Liver (tissue), 9 donors: ENCODE results near the gene PALD1. TPM values are rescaled to one million over a fixed set of nuclear protein-coding genes. Genes with fewer than 3 reads are reported as not detected.

ENCODE experiments used
- DNase-seq: peaks from one replicate; pipeline ENCODE4 v3.0.0-alpha.2; 2017; ENCODE audit warnings: low spot score
- H3K27ac ChIP-seq, 2 donors: one replicate each; pipeline ENCODE4 v1.7.0; 2013; ENCODE audit warnings: inconsistent platforms in 2 of 2, low read length in 2 of 2, control low read depth in 1 of 2, low read depth in 1 of 2, mild to moderate bottlenecking in 1 of 2
- H3K27me3 ChIP-seq, 4 donors: one replicate each; pipeline versions ENCODE4 v1.6.1 to v1.7.0; 2013; ENCODE audit warnings: low read length in 3 of 4, inconsistent platforms in 1 of 4, mild to moderate bottlenecking in 1 of 4, moderate library complexity in 1 of 4; ENCODE audit not compliant: control insufficient read depth in 4 of 4, insufficient read depth in 4 of 4
- H3K36me3 ChIP-seq, 4 donors: one replicate each; pipeline versions ENCODE4 v1.6.1 to v1.7.0; 2013; ENCODE audit warnings: low read length in 3 of 4, mild to moderate bottlenecking in 3 of 4, low read depth in 1 of 4, moderate library complexity in 1 of 4; ENCODE audit not compliant: control insufficient read depth in 4 of 4, insufficient read depth in 3 of 4
- H3K4me1 ChIP-seq, 4 donors: one replicate each; pipeline versions ENCODE4 v1.6.1 to v1.7.0; 2013; ENCODE audit warnings: low read length in 3 of 4, mild to moderate bottlenecking in 3 of 4, moderate library complexity in 1 of 4; ENCODE audit not compliant: control insufficient read depth in 4 of 4, insufficient read depth in 4 of 4
- H3K4me3 ChIP-seq, 3 donors: one replicate each; pipeline versions ENCODE4 v1.6.1 to v1.7.0; 2013; ENCODE audit warnings: low read length in 3 of 3, control low read depth in 1 of 3, low read depth in 1 of 3, mild to moderate bottlenecking in 1 of 3
- H3K9ac ChIP-seq, 2 donors: one replicate each; pipeline ENCODE4 v1.7.0; 2013; ENCODE audit warnings: low read length in 2 of 2, mild to moderate bottlenecking in 2 of 2, moderate library complexity in 2 of 2, control low read depth in 1 of 2, low read depth in 1 of 2
- H3K9me3 ChIP-seq, 4 donors: one replicate each; pipeline versions ENCODE4 v1.6.1 to v1.7.0; 2013; ENCODE audit warnings: low read length in 3 of 4; ENCODE audit not compliant: control insufficient read depth in 4 of 4
- EGR1 ChIP-seq, 2 donors: IDR thresholded peaks; 2 replicates each; pipeline ENCODE4 v1.6.1; 2016 to 2018; ENCODE audit warnings: antibody characterized with exemption in 2 of 2, low read depth in 2 of 2
- FOXA1 ChIP-seq: IDR thresholded peaks from 2 replicates; pipeline ENCODE4 v1.6.1; 2016; ENCODE audit warnings: antibody characterized with exemption
- GABPA ChIP-seq, 2 donors: IDR thresholded peaks in 1 of 2; conservative IDR thresholded peaks in 1 of 2; 2 replicates each; pipeline ENCODE4 v1.6.1; 2016; ENCODE audit warnings: antibody characterized with exemption in 2 of 2, mild to moderate bottlenecking in 1 of 2, moderate library complexity in 1 of 2
- HNF4A ChIP-seq, 2 donors: conservative IDR thresholded peaks; 2 replicates each; pipeline ENCODE4 v1.6.1; 2016; ENCODE audit warnings: antibody characterized with exemption in 2 of 2, mild to moderate bottlenecking in 2 of 2
- HNF4G ChIP-seq: IDR thresholded peaks from 2 replicates; pipeline ENCODE4 v1.6.1; 2016; ENCODE audit warnings: antibody characterized with exemption
- JUND ChIP-seq, 2 donors: IDR thresholded peaks; 2 replicates each; pipeline ENCODE4 v1.6.1; 2016; ENCODE audit warnings: antibody characterized with exemption in 2 of 2
- NR2F2 ChIP-seq: IDR thresholded peaks from 2 replicates; pipeline ENCODE4 v1.6.1; 2016; ENCODE audit warnings: antibody characterized with exemption
- RAD21 ChIP-seq, 2 donors: IDR thresholded peaks; 2 replicates each; pipeline ENCODE4 v1.6.1; 2016; ENCODE audit warnings: antibody characterized with exemption in 2 of 2, mild to moderate bottlenecking in 2 of 2
- RXRA ChIP-seq, 2 donors: IDR thresholded peaks; 2 replicates each; pipeline ENCODE4 v1.6.1; 2017 to 2018; ENCODE audit warnings: antibody characterized with exemption in 2 of 2, mild to moderate bottlenecking in 1 of 2
- SP1 ChIP-seq: IDR thresholded peaks from 2 replicates; pipeline ENCODE4 v1.6.1; 2018; ENCODE audit warnings: antibody characterized with exemption, mild to moderate bottlenecking
- TAF1 ChIP-seq: conservative IDR thresholded peaks from 2 replicates; pipeline ENCODE4 v1.6.1; 2016; ENCODE audit warnings: antibody characterized with exemption, mild to moderate bottlenecking
- YY1 ChIP-seq: IDR thresholded peaks from 2 replicates; pipeline ENCODE4 v1.6.1; 2016; ENCODE audit warnings: antibody characterized with exemption, mild to moderate bottlenecking
- WGBS: extraction: QIAGEN DNeasy Blood & Tissue Kit; methylation state at CpG from one replicate; pipeline ENCODE4 v1.1.7; 2013; 5-methylcytosine and 5-hydroxymethylcytosine counted together
- polyA plus RNA-seq, 2 donors: library from polyadenylated mRNA; stranded (reverse) in 1 of 2; unstranded in 1 of 2; fragments of 200-250 nt in 1 of 2; fragments of >200 nt in 1 of 2; fragmentation: Nextera tagmentation in 1 of 2; extraction: Ambion mirVana in 1 of 2; gene quantifications; one replicate each; pipeline versions ENCODE4 v1.2.1 to v1.2.3, GENCODE V29; 2013 to 2015
- total RNA-seq, 2 donors: library from RNA; depleted of rRNA; stranded (reverse); fragments of >200 nt; gene quantifications; one replicate each; pipeline ENCODE4 v1.2.3, GENCODE V29; 2014
- TF ChIP-seq, protein P1 (sequence below): IDR thresholded peaks from 2 replicates; pipeline ENCODE4 v1.6.1; 2016; ENCODE audit warnings: antibody characterized with exemption, mild to moderate bottlenecking
- TF ChIP-seq, protein P2 (sequence below): IDR thresholded peaks from 2 replicates; pipeline ENCODE4 v1.6.1; 2016; ENCODE audit warnings: antibody characterized with exemption
- TF ChIP-seq, protein P3 (sequence below): IDR thresholded peaks from 2 replicates; pipeline ENCODE4 v1.6.1; 2016; ENCODE audit warnings: antibody characterized with exemption
- TF ChIP-seq, protein P4 (sequence below): fragments of 150-350 bp; IDR thresholded peaks from 2 replicates; pipeline ENCODE4 v1.5.1; 2017; ENCODE audit warnings: improper control_type of control experiment, low read depth, low read length; ENCODE audit not compliant: missing input control
- TF ChIP-seq, protein P5 (sequence below): IDR thresholded peaks from 2 replicates; pipeline ENCODE4 v1.6.1; 2016; ENCODE audit warnings: antibody characterized with exemption
- donor health status: healthy.
- donor health status: healthy.
- donor health status: healthy.
- donor health status: healthy.
- donor health status: healthy.

PALD1 gene
- total and polyA plus RNA-seq, 4 donors: 0.72 to 4.2 (median 1.4) TPM

DNA sequence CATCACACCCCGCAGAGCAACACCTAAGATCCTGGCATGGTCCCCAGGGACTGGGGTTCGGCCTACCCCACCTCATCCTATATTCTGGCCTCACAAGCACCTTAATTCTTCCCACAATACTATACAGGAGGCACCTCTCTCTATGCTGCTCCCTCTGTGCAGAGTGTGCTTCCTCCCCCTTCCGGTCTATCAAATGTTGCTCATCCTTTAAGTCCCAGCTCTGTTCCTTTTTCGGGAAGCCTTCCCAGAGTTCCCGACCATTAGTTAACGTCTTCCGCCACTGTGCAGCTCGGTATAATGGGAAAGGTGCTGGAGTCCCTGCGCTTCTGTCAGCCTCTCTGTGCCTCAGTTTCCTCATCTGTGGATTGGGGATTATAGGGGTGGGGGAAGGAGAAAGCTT, 21.8 kb downstream of the PALD1 start:
- H3K9me3 ChIP-seq: no peaks in the 10 kb centered on the region
- H3K36me3 ChIP-seq: no peaks in the 10 kb centered on the region
- H3K27ac ChIP-seq: peak overlapping the region; percentile 8 to 27
- WGBS: 73% methylated on average over 9 of the region's 9 CpGs
- H3K27me3 ChIP-seq: no peaks in the 10 kb centered on the region
- peaks cover 0 to 13% (median 0%) of the 10 kb centered on the region in 4 donors for H3K4me1 ChIP-seq
- no peak for DNase-seq
- H3K4me3 ChIP-seq: no peak overlapping the region
- TF ChIP-seq TAF1: no peak
- TF ChIP-seq HNF4A (conservative IDR thresholded peaks at IDR 0.05): no peak
- TF ChIP-seq, protein P1, sequence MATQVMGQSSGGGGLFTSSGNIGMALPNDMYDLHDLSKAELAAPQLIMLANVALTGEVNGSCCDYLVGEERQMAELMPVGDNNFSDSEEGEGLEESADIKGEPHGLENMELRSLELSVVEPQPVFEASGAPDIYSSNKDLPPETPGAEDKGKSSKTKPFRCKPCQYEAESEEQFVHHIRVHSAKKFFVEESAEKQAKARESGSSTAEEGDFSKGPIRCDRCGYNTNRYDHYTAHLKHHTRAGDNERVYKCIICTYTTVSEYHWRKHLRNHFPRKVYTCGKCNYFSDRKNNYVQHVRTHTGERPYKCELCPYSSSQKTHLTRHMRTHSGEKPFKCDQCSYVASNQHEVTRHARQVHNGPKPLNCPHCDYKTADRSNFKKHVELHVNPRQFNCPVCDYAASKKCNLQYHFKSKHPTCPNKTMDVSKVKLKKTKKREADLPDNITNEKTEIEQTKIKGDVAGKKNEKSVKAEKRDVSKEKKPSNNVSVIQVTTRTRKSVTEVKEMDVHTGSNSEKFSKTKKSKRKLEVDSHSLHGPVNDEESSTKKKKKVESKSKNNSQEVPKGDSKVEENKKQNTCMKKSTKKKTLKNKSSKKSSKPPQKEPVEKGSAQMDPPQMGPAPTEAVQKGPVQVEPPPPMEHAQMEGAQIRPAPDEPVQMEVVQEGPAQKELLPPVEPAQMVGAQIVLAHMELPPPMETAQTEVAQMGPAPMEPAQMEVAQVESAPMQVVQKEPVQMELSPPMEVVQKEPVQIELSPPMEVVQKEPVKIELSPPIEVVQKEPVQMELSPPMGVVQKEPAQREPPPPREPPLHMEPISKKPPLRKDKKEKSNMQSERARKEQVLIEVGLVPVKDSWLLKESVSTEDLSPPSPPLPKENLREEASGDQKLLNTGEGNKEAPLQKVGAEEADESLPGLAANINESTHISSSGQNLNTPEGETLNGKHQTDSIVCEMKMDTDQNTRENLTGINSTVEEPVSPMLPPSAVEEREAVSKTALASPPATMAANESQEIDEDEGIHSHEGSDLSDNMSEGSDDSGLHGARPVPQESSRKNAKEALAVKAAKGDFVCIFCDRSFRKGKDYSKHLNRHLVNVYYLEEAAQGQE: no peak
- TF ChIP-seq HNF4G: no peak
- TF ChIP-seq, protein P2, sequence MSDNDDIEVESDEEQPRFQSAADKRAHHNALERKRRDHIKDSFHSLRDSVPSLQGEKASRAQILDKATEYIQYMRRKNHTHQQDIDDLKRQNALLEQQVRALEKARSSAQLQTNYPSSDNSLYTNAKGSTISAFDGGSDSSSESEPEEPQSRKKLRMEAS: no peak
- TF ChIP-seq JUND (IDR thresholded peaks at IDR 0.05): no peak
- no peak for TF ChIP-seq YY1
- no peak for TF ChIP-seq GABPA (IDR thresholded peaks at IDR 0.05 in 1 of 2, conservative IDR thresholded peaks at IDR 0.05 in 1 of 2)
- TF ChIP-seq RAD21 (IDR thresholded peaks at IDR 0.05): no peak
- TF ChIP-seq NR2F2: no peak
- TF ChIP-seq, protein P3, sequence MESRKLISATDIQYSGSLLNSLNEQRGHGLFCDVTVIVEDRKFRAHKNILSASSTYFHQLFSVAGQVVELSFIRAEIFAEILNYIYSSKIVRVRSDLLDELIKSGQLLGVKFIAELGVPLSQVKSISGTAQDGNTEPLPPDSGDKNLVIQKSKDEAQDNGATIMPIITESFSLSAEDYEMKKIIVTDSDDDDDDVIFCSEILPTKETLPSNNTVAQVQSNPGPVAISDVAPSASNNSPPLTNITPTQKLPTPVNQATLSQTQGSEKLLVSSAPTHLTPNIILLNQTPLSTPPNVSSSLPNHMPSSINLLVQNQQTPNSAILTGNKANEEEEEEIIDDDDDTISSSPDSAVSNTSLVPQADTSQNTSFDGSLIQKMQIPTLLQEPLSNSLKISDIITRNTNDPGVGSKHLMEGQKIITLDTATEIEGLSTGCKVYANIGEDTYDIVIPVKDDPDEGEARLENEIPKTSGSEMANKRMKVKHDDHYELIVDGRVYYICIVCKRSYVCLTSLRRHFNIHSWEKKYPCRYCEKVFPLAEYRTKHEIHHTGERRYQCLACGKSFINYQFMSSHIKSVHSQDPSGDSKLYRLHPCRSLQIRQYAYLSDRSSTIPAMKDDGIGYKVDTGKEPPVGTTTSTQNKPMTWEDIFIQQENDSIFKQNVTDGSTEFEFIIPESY: no peak
- TF ChIP-seq FOXA1: no peak
- TF ChIP-seq, protein P4, sequence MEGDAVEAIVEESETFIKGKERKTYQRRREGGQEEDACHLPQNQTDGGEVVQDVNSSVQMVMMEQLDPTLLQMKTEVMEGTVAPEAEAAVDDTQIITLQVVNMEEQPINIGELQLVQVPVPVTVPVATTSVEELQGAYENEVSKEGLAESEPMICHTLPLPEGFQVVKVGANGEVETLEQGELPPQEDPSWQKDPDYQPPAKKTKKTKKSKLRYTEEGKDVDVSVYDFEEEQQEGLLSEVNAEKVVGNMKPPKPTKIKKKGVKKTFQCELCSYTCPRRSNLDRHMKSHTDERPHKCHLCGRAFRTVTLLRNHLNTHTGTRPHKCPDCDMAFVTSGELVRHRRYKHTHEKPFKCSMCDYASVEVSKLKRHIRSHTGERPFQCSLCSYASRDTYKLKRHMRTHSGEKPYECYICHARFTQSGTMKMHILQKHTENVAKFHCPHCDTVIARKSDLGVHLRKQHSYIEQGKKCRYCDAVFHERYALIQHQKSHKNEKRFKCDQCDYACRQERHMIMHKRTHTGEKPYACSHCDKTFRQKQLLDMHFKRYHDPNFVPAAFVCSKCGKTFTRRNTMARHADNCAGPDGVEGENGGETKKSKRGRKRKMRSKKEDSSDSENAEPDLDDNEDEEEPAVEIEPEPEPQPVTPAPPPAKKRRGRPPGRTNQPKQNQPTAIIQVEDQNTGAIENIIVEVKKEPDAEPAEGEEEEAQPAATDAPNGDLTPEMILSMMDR: no peak
- no peak for TF ChIP-seq RXRA (IDR thresholded peaks at IDR 0.05)
- H3K9ac ChIP-seq: no peak overlapping the region

DNA sequence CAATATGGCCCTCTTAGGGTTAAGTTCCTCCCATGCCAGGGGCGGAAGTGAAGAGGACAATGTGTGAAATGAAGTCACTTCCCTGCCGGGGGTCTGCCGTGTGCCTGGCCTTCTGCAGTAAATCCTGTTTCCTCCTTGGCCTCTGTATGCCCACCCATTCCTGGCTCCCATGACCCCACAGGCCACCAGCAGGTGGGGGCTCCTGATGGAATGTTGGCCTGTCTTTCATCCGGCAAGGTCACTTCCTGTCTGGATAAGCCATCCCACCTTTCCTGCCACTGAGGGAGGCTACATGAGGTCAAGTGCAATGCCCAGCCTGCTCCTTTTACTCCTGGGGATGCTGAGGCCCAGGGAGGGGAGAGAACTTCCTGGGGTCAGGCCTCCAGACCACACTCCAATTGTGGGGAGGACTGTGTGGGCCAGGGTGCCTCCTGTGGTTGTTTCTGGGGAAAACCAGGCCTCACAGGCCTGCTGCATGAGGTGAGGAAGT, 22.3 kb downstream of the PALD1 start:
- Histone ChIP-seq H3K27ac (peak overlapping the region; percentile 16 to 27), H3K4me1 (peaks cover 0 to 13% (median 0%) of the 10 kb centered on the region in 4 donors), H3K27me3 (no peaks in the 10 kb centered on the region), H3K9me3 (no peaks in the 10 kb centered on the region), H3K9ac (no peak overlapping the region), H3K4me3 (no peak overlapping the region), H3K36me3 (no peaks in the 10 kb centered on the region)
- 64% methylated on average over 4 of the region's 4 CpGs for WGBS
- DNase-seq: no peak
- TF ChIP-seq SP1 (peak; percentile 42), RXRA (IDR thresholded peaks at IDR 0.05) (peak; percentile 10 to 41), NR2F2 (peak; percentile 98), EGR1 (IDR thresholded peaks at IDR 0.05; ENCODE audit: low read depth in 2 of 2) (no peak), JUND (IDR thresholded peaks at IDR 0.05) (no peak), GABPA (IDR thresholded peaks at IDR 0.05 in 1 of 2, conservative IDR thresholded peaks at IDR 0.05 in 1 of 2) (no peak), RAD21 (IDR thresholded peaks at IDR 0.05) (no peak)
- TF ChIP-seq, protein P4: no peak
- TF ChIP-seq, protein P5, sequence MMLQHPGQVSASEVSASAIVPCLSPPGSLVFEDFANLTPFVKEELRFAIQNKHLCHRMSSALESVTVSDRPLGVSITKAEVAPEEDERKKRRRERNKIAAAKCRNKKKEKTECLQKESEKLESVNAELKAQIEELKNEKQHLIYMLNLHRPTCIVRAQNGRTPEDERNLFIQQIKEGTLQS: no peak
- TF ChIP-seq, protein P2: no peak
- TF ChIP-seq, protein P3: no peak
